Esophagus muscularis mucosa (tissue), 4 donors: ENCODE results near the gene IGFL2. TPM values are rescaled to one million over a fixed set of nuclear protein-coding genes. Genes with fewer than 3 reads are reported as not detected.

Experiments
- DNase-seq: peaks from one replicate; pipeline ENCODE4 v3.0.0-alpha.2; 2017; ENCODE audit errors: extremely low spot score
- H3K27ac ChIP-seq, 4 donors: fragments of 200-600 bp; sonication (generic); replicated peaks in 1 of 4; 1 replicate in 3 of 4; 2 replicates in 1 of 4; pipeline ENCODE4 v1.5.1; 2016 to 2019; ENCODE audit warnings: mild to moderate bottlenecking in 1 of 4
- H3K27me3 ChIP-seq, 4 donors: fragments of 200-600 bp; sonication (generic); one replicate each; pipeline versions ENCODE4 v1.5.1 to v1.6.0; 2016 to 2019
- H3K36me3 ChIP-seq, 4 donors: fragments of 200-600 bp; sonication (generic); one replicate each; pipeline ENCODE4 v1.5.1; 2016 to 2019
- H3K4me1 ChIP-seq, 4 donors: fragments of 200-600 bp; sonication (generic); one replicate each; pipeline ENCODE4 v1.5.1; 2016 to 2019
- H3K4me3 ChIP-seq, 4 donors: fragments of 200-600 bp; sonication (generic); 1 replicate in 2 of 4; 2 replicates in 2 of 4; pipeline ENCODE4 v1.5.1; 2016 to 2019; ENCODE audit warnings: mild to moderate bottlenecking in 4 of 4, moderate library complexity in 1 of 4
- H3K9me3 ChIP-seq, 4 donors: fragments of 200-600 bp; sonication (generic); 1 replicate in 3 of 4; 2 replicates in 1 of 4; pipeline ENCODE4 v1.5.1; 2016 to 2019
- CTCF ChIP-seq, 3 experiments: fragments of 200-600 bp in 2 of 3; fragments of 450-650 bp in 1 of 3; sonication (generic) in 2 of 3; IDR thresholded peaks; one replicate each; pipeline ENCODE4 v1.5.1; 2017 to 2019; ENCODE audit warnings: antibody characterized with exemption in 3 of 3, mild to moderate bottlenecking in 2 of 3, moderate library complexity in 1 of 3
- EP300 ChIP-seq: sonication (generic); formaldehyde crosslinking; IDR thresholded peaks from one replicate; pipeline ENCODE4 v1.6.1; 2017; ENCODE audit warnings: antibody characterized with exemption
- POLR2A ChIP-seq: fragments of 450-650 bp; IDR thresholded peaks from one replicate; pipeline ENCODE4 v1.6.1; 2017; ENCODE audit warnings: antibody characterized with exemption, moderate library complexity, mild to moderate bottlenecking, low read depth
- POLR2AphosphoS5 ChIP-seq, 2 donors: sonication (generic); formaldehyde crosslinking; IDR thresholded peaks; one replicate each; pipeline ENCODE4 v1.6.1; 2017; ENCODE audit warnings: antibody characterized with exemption in 2 of 2
- WGBS: methylation state at CpG from one replicate; pipeline ENCODE4 v1.1.5; 2018; 5-methylcytosine and 5-hydroxymethylcytosine counted together
- intact Hi-C: fragments of 100-400 bp; cut with DNase I; formaldehyde crosslinking; loops from one replicate; pipeline ENCODE4 v1.15.1; 2023
- total RNA-seq, 4 donors: library from RNA; depleted of rRNA; stranded (reverse); fragments of >200 nt; gene quantifications; one replicate each; pipeline versions ENCODE4 v1.1.0 to v1.2.1, GENCODE V29; 2016

Gene IGFL2
- total RNA-seq, 4 donors from 2014 or later = not detected

GRCh38 chr19:46115396-46116106 is 32.5 kb upstream of the IGFL2 start:
- no peaks in the 10 kb centered on the region for H3K4me1 ChIP-seq
- DNase-seq = peak; percentile 57
- no peak overlapping the region for H3K27ac ChIP-seq
- WGBS = 59% methylated on average over 9 of the region's 9 CpGs
- intact Hi-C loops = no loop called here
- H3K4me3 ChIP-seq = no peak overlapping the region
- peaks cover 0 to 4% (median 0%) of the 10 kb centered on the region in 4 donors for H3K9me3 ChIP-seq
- no peaks in the 10 kb centered on the region for H3K36me3 ChIP-seq
- H3K27me3 ChIP-seq = peaks cover 0 to 68% (median 0%) of the 10 kb centered on the region in 4 donors
- TF ChIP-seq POLR2AphosphoS5 (IDR thresholded peaks at IDR 0.05) = no peak
- no peak for TF ChIP-seq CTCF (IDR thresholded peaks at IDR 0.05)
- TF ChIP-seq POLR2A = no peak
- no peak for TF ChIP-seq EP300

- H3K27me3 ChIP-seq = peaks cover 0 to 68% (median 0%) of the 10 kb centered on the region in 4 donors
- H3K4me1 ChIP-seq = no peaks in the 10 kb centered on the region
- H3K36me3 ChIP-seq = no peaks in the 10 kb centered on the region
- WGBS = 52% methylated on average over 3 of the region's 3 CpGs
- DNase-seq = no peak
- no peak overlapping the region for H3K4me3 ChIP-seq
- peaks cover 0 to 4% (median 0%) of the 10 kb centered on the region in 4 donors for H3K9me3 ChIP-seq
- no peak for TF ChIP-seq POLR2AphosphoS5 (IDR thresholded peaks at IDR 0.05)
- TF ChIP-seq POLR2A = no peak
- TF ChIP-seq EP300 = no peak
- no peak overlapping the region for H3K27ac ChIP-seq
- intact Hi-C loops = no loop called here
Observed at GRCh38 chr19:46116121-46116520, 31.9 kb upstream of the IGFL2 start.

- TF ChIP-seq POLR2AphosphoS5 (IDR thresholded peaks at IDR 0.05) = no peak
- TF ChIP-seq CTCF (IDR thresholded peaks at IDR 0.05) = no peak
- no peak for TF ChIP-seq POLR2A
- no peak for TF ChIP-seq EP300
- no peak overlapping the region for H3K27ac ChIP-seq
Observed at GRCh38 chr19:46118136-46118535, 29.9 kb upstream of the IGFL2 start.

GRCh38 chr19:46124638-46125115 is 23.4 kb upstream of the IGFL2 start, which contains the start of gene IGFL3:
Gene IGFL3, minus strand, starts transcription at chr19:46124688. Its CDS starts 39 bp downstream, at chr19:46124649.
- H3K27ac ChIP-seq = no peak within 1 kb of the TSS
- no peak within 1 kb of the TSS for H3K4me3 ChIP-seq
- no peaks in the 10 kb centered on the region for H3K4me1 ChIP-seq
- H3K36me3 ChIP-seq = no peaks in the 10 kb centered on the region
- WGBS = 88% methylated on average over 5 of the region's 5 CpGs
- DNase-seq = peak; percentile 75
- intact Hi-C loops = no loop called here
- H3K9me3 ChIP-seq = peaks cover 0 to 3% (median 0%) of the 10 kb centered on the region in 4 donors
- TF ChIP-seq CTCF (IDR thresholded peaks at IDR 0.05) (no peak), POLR2AphosphoS5 (IDR thresholded peaks at IDR 0.05) (no peak), POLR2A (no peak), EP300 (no peak)
- H3K27me3 ChIP-seq = peaks cover 0 to 24% (median 0%) of the 10 kb centered on the region in 4 donors

More at GRCh38 chr19:46118136-46118535, 29.9 kb upstream of the IGFL2 start:
- Histone ChIP-seq H3K4me3 (no peak overlapping the region), H3K4me1 (no peaks in the 10 kb centered on the region), H3K27me3 (peaks cover 0 to 54% (median 0%) of the 10 kb centered on the region in 4 donors), H3K9me3 (peaks cover 0 to 4% (median 0%) of the 10 kb centered on the region in 4 donors), H3K36me3 (no peaks in the 10 kb centered on the region)
- intact Hi-C loops = no loop called here
- DNase-seq = no peak
- 98% methylated on average over 2 of the region's 3 CpGs for whole genome bisulfite sequencing

GRCh38 chr19:46125447-46125846 is 22.6 kb upstream of the IGFL2 start:
- H3K9me3 ChIP-seq = no peaks in the 10 kb centered on the region
- TF ChIP-seq POLR2A (no peak), EP300 (no peak), POLR2AphosphoS5 (IDR thresholded peaks at IDR 0.05) (no peak), CTCF (IDR thresholded peaks at IDR 0.05) (no peak)
- no peak overlapping the region for H3K4me3 ChIP-seq
- DNase-seq = peak; percentile 70
- H3K27me3 ChIP-seq = peaks cover 0 to 17% (median 0%) of the 10 kb centered on the region in 4 donors
- H3K27ac ChIP-seq = no peak overlapping the region
- 73% methylated on average over 4 of the region's 4 CpGs for WGBS
- H3K36me3 ChIP-seq = no peaks in the 10 kb centered on the region
- H3K4me1 ChIP-seq = no peaks in the 10 kb centered on the region
- intact Hi-C loops = no loop called here
